Stimulated activated naive CD8-positive, alpha-beta T cell treated with anti-CD3 and anti-CD28 coated beads, Interleukin-15, amount 100 ng/mL, for 72 hours (primary cell): ENCODE measurements around the gene RRP36.
A peak's percentile ranks its signal among the peaks of the same experiment; 100 is the strongest.
"Not testable (repeated sequence)": the region's sequence is repeated elsewhere in the genome, so short reads cannot be mapped to it uniquely, and the experiment has no call there.

ENCODE experiments used
- ATAC-seq: fragments of 150-1000 bp; cut with Tn5 transposase; 2 replicates; pipeline ENCODE4 v1.10.0; 2021; ENCODE audit warnings: mild to moderate bottlenecking, moderate library complexity
- DNase-seq, 2 donors: peaks; one replicate each; pipeline ENCODE4 v3.0.0; 2021 to 2022
- H3K27ac Mint-ChIP-seq, 2 donors: one replicate each; pipeline ENCODE4 v1.8.0; 2022; ENCODE audit warnings: mild to moderate bottlenecking in 2 of 2, mixed read lengths in 2 of 2, moderate library complexity in 2 of 2
- H3K27me3 Mint-ChIP-seq: one replicate; pipeline ENCODE4 v1.8.0; 2022; ENCODE audit warnings: mixed read lengths
- H3K4me1 Mint-ChIP-seq: one replicate; pipeline ENCODE4 v1.8.0; 2022; ENCODE audit warnings: mild to moderate bottlenecking, mixed read lengths
- H3K4me3 Mint-ChIP-seq, 2 donors: one replicate each; pipeline ENCODE4 v1.8.0; 2022; ENCODE audit warnings: mild to moderate bottlenecking in 2 of 2, mixed read lengths in 2 of 2, moderate library complexity in 1 of 2
- H3K9me3 Mint-ChIP-seq, 2 donors: one replicate each; pipeline ENCODE4 v1.8.0; 2022; ENCODE audit warnings: mixed read lengths in 2 of 2

The RRP36 gene

GRCh38 chr6:42993445-42993844, 28.0 kb upstream of the RRP36 start:
- DNase-seq (no peak), ATAC-seq (no peak)
- no peak overlapping the region for H3K4me3 Mint-ChIP-seq
- H3K4me1 Mint-ChIP-seq: peaks cover 17% of the 10 kb centered on the region
- H3K27ac Mint-ChIP-seq: no peak overlapping the region
- no peaks in the 10 kb centered on the region for H3K27me3 Mint-ChIP-seq
- H3K9me3 Mint-ChIP-seq: no peaks in the 10 kb centered on the region

GRCh38 chr6:42996513-42996912, 24.9 kb upstream of the RRP36 start:
- Mint-ChIP-seq H3K27me3 (no peaks in the 10 kb centered on the region), H3K27ac (no peak overlapping the region), H3K4me3 (no peak overlapping the region), H3K4me1 (peaks cover 10% of the 10 kb centered on the region), H3K9me3 (no peaks in the 10 kb centered on the region)
- ATAC-seq: no peak
- no peak for DNase-seq

DNA sequence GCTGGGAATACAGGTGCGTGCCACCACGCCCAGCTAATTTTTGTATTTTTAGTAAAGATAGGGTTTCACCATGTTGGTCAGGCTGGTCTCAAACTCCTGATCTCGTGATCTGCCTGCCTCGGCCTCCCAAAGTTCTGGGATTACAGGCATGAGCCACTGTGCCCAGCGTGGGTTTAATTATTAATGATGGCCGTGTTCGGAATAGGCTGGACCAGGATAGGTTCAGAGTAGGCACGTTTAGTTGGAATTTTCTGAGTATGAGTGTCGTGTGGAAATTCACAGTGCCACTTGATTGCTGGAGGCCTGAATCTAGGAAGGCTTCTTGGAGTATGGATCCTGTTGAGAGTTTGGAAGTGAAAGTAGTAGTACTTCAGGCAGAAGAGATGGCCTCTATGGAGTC, 23.2 kb upstream of the RRP36 start:
- H3K9me3 Mint-ChIP-seq, DNase-seq, H3K4me3 Mint-ChIP-seq, H3K27ac Mint-ChIP-seq, ATAC-seq, H3K4me1 Mint-ChIP-seq, H3K27me3 Mint-ChIP-seq: not testable (repeated sequence)

DNA sequence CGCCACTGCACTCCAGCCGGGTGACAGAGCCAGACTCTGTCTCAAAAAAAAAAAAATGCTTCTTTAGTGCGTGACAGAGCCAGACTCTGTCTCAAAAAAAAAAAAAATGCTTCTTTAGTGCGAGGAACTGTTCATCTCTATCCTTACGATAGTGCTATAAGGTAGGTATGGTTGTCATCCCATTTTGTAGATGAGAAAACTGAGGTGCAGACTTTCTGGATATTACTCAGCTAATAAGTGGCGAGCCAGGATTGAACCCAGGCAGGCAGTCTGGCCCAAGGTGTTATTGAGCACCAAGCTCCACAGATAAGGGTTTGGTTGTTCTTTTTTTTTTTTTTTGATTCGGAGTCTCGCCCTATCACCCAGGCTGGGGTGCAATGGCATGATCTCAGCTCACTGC, 19.6 kb upstream of the RRP36 start:
- no peaks in the 10 kb centered on the region for H3K27me3 Mint-ChIP-seq
- no peak for DNase-seq
- H3K4me3 Mint-ChIP-seq: no peak overlapping the region
- H3K27ac Mint-ChIP-seq: no peak overlapping the region
- no peaks in the 10 kb centered on the region for H3K4me1 Mint-ChIP-seq
- no peak for ATAC-seq
- H3K9me3 Mint-ChIP-seq: no peaks in the 10 kb centered on the region

GRCh38 chr6:43005844-43006243, 15.6 kb upstream of the RRP36 start:
- Mint-ChIP-seq H3K27ac (no peak overlapping the region), H3K4me1 (peaks cover 7% of the 10 kb centered on the region), H3K27me3 (no peaks in the 10 kb centered on the region), H3K9me3 (no peaks in the 10 kb centered on the region), H3K4me3 (no peak overlapping the region)
- ATAC-seq (no peak), DNase-seq (no peak)

DNA sequence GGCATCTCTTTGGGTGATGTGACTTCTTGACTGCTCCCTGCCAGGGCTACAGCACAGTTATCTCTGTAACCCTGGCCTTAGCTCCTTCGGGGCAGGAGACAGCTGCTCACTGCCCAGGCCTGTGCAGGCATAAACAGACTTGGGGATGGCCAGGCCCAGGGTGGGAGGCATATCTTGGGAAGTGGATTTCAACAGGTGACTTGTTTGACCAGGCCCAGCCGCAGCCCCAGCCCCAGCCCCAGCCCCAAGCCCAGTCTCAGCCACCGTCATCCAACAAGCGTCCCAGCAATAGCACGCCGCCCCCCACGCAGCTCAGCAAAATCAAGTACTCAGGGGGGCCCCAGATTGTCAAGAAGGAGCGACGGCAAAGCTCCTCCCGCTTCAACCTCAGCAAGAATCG, 15.2 kb upstream of the RRP36 start:
- Mint-ChIP-seq H3K27ac (peak overlapping the region in 1 of 2 donors; percentile 19), H3K4me1 (peaks cover 11% of the 10 kb centered on the region), H3K4me3 (no peak overlapping the region), H3K27me3 (no peaks in the 10 kb centered on the region), H3K9me3 (no peaks in the 10 kb centered on the region)
- DNase-seq: no peak
- ATAC-seq: no peak

DNA sequence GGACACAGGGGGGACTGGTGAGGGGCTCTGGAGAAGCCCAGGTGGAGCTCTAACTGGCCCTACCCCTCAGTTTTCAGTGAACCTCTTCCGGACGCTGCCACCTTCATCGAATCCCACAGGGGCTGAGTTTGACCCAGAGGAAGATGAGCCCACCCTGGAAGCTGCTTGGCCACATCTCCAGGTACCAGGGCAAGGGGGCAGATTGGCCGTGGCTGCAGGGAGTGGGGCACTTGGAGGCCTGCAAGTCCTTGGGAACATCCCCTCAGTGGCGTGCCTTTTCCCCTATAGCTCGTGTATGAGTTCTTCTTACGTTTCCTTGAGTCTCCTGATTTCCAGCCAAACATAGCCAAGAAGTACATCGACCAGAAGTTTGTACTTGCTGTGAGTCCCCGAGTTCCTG, 14.3 kb upstream of the RRP36 start:
- Mint-ChIP-seq H3K4me3 (no peak overlapping the region), H3K27ac (peak overlapping the region in 1 of 2 donors; percentile 35), H3K27me3 (no peaks in the 10 kb centered on the region), H3K4me1 (peaks cover 20% of the 10 kb centered on the region), H3K9me3 (no peaks in the 10 kb centered on the region)
- ATAC-seq: no peak
- no peak for DNase-seq

DNA sequence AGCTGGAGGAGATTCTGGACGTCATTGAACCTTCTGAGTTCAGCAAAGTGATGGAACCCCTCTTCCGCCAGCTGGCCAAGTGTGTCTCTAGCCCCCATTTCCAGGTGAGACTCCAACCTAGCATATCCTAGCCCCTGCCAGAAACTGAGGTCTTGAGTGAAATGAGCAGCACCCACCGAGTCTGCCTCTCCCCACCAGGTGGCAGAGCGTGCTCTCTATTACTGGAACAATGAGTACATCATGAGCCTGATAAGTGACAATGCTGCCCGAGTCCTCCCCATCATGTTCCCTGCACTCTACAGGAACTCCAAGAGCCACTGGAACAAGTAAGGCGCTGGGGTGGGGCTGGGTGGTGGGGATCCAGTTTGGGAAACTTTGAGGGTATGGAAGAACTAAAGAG, 12.3 kb upstream of the RRP36 start:
- H3K9me3 Mint-ChIP-seq: no peaks in the 10 kb centered on the region
- no peak overlapping the region for H3K27ac Mint-ChIP-seq
- H3K27me3 Mint-ChIP-seq: no peaks in the 10 kb centered on the region
- peaks cover 40% of the 10 kb centered on the region for H3K4me1 Mint-ChIP-seq
- DNase-seq: peak in 1 of 2 donors; percentile 31
- no peak overlapping the region for H3K4me3 Mint-ChIP-seq
- ATAC-seq: no peak

DNA sequence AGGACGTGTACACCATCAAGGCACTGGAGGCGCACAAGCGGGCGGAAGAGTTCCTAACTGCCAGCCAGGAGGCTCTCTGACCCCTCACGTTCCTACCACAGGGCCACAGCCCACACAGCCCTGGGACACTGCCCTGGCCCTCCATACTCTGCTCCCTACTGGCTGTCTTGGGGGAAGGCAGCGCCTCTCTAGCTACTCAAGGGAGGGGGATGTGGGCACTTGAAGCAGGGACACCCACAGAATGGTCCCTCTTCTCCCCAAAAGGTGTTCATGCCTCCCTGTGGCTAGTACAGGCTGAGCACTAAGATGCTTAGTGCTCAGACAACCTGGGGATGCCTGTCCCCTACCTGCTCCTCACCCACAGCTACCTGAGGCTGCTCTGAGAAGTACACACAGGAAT, 10.2 kb upstream of the RRP36 start:
- H3K27me3 Mint-ChIP-seq: no peaks in the 10 kb centered on the region
- peaks cover 55% of the 10 kb centered on the region for H3K4me1 Mint-ChIP-seq
- ATAC-seq (no peak), DNase-seq (no peak)
- H3K4me3 Mint-ChIP-seq: no peak overlapping the region
- H3K9me3 Mint-ChIP-seq: no peaks in the 10 kb centered on the region
- H3K27ac Mint-ChIP-seq: peak overlapping the region in 1 of 2 donors; percentile 86

GRCh38 chr6:43012364-43012763, 9.1 kb upstream of the RRP36 start:
- ATAC-seq (no peak), DNase-seq (no peak)
- Mint-ChIP-seq H3K27me3 (no peaks in the 10 kb centered on the region), H3K4me3 (peak overlapping the region; percentile 93 to 97), H3K4me1 (peaks cover 67% of the 10 kb centered on the region), H3K27ac (peak overlapping the region; percentile 12 to 77), H3K9me3 (no peaks in the 10 kb centered on the region)

- Mint-ChIP-seq H3K27ac (peak overlapping the region; percentile 93 to 97), H3K27me3 (no peaks in the 10 kb centered on the region), H3K4me1 (peaks cover 76% of the 10 kb centered on the region), H3K9me3 (no peaks in the 10 kb centered on the region), H3K4me3 (peak overlapping the region; percentile 93 to 97)
- ATAC-seq (no peak), DNase-seq (no peak)
Measured at GRCh38 chr6:43013097-43013842, 8.2 kb upstream of the RRP36 start.

- Mint-ChIP-seq H3K27me3 (no peaks in the 10 kb centered on the region), H3K27ac (peak within 1 kb of the TSS; percentile 95 to 97), H3K9me3 (no peaks in the 10 kb centered on the region), H3K4me3 (peak within 1 kb of the TSS; percentile 93 to 97), H3K4me1 (peaks cover 77% of the 10 kb centered on the region)
- peak; percentile 97 to 100 for DNase-seq
- ATAC-seq: peak; percentile 94
Measured at GRCh38 chr6:43013843-43014433, 7.5 kb upstream of the RRP36 start, which contains the start of the genes KLHDC3 and MEA1. KLHDC3 (plus strand) TSS chr6:43014249; CDS start chr6:43017193, 2,944 bp downstream. MEA1 (minus strand) TSS chr6:43013946; CDS start chr6:43013813, 133 bp downstream.

GRCh38 chr6:43014434-43014909, 7.0 kb upstream of the RRP36 start:
- ATAC-seq: no peak
- H3K9me3 Mint-ChIP-seq: no peaks in the 10 kb centered on the region
- peaks cover 77% of the 10 kb centered on the region for H3K4me1 Mint-ChIP-seq
- H3K27ac Mint-ChIP-seq: peak overlapping the region; percentile 95 to 96
- DNase-seq: no peak
- H3K4me3 Mint-ChIP-seq: peak overlapping the region; percentile 93 to 97
- H3K27me3 Mint-ChIP-seq: no peaks in the 10 kb centered on the region

DNA sequence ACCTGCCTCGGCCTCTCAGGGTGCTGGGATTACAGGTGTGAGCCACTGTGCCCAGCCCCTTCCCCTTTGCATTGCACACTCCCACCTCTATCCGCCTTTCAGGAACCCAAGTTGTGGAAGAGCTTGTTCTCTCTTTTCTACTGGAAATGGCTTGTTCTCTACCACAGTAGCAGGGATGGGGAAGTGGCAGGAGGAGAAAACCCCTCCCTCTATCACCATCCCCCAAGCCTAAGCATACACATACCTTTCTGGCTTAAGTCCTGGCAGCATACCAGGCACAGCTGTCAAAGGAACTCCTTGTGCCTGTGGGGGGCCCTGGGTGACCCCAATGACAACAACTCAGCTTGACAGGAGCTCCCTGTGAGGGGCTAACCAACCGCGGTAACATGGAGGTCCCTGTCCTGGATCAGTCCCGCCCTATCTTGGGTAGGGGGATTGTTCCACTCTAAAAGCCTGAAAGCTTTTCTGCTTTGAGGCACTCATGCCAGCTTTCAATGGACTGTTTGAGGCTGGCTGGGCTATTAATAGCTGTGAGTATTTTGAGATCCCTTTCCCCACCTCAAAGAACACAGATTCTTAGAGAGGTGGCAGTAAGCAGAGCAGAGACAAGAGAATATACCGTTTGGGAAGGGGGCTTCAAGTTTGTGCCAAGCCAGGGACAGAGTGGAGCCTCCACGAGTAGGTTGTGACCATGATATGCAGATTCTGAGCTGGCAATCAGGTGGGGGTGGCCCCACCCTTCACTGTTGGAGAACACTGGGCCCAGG, 5.1 kb upstream of the RRP36 start:
- peak overlapping the region; percentile 38 to 40 for H3K4me3 Mint-ChIP-seq
- no peak overlapping the region for H3K27ac Mint-ChIP-seq
- no peaks in the 10 kb centered on the region for H3K9me3 Mint-ChIP-seq
- ATAC-seq (no peak), DNase-seq (no peak)
- no peaks in the 10 kb centered on the region for H3K27me3 Mint-ChIP-seq
- H3K4me1 Mint-ChIP-seq: peaks cover 78% of the 10 kb centered on the region

GRCh38 chr6:43016943-43017334, 4.5 kb upstream of the RRP36 start:
- Mint-ChIP-seq H3K27ac (no peak overlapping the region), H3K27me3 (no peaks in the 10 kb centered on the region), H3K4me3 (no peak overlapping the region), H3K4me1 (peaks cover 72% of the 10 kb centered on the region), H3K9me3 (no peaks in the 10 kb centered on the region)
- ATAC-seq: no peak
- no peak for DNase-seq

DNA sequence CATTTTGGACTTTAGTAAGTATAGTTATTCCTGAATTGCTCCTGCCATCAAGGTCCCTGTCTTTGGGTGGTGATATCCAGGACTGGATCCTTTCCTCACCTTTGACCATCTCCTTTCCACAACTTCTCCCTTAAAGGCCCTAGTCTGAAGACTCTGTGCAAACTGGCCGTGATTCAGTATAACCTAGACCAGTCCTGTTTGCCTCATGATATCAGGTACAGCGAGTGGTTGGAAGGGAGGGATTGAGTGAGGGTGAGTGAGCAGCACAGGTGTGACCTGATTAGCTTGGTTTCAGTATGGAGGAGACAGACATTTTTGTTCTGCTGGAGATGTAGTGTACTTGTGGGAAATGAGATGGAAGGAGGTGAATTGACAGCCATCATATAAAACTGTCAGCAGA, 2.3 kb upstream of the RRP36 start:
- ATAC-seq (no peak), DNase-seq (no peak)
- Mint-ChIP-seq H3K4me3 (no peak overlapping the region), H3K9me3 (no peaks in the 10 kb centered on the region), H3K27me3 (no peaks in the 10 kb centered on the region), H3K4me1 (peaks cover 65% of the 10 kb centered on the region), H3K27ac (no peak overlapping the region)
